Measurements from ENCODE around the gene SPG7.

Gene SPG7

DNA sequence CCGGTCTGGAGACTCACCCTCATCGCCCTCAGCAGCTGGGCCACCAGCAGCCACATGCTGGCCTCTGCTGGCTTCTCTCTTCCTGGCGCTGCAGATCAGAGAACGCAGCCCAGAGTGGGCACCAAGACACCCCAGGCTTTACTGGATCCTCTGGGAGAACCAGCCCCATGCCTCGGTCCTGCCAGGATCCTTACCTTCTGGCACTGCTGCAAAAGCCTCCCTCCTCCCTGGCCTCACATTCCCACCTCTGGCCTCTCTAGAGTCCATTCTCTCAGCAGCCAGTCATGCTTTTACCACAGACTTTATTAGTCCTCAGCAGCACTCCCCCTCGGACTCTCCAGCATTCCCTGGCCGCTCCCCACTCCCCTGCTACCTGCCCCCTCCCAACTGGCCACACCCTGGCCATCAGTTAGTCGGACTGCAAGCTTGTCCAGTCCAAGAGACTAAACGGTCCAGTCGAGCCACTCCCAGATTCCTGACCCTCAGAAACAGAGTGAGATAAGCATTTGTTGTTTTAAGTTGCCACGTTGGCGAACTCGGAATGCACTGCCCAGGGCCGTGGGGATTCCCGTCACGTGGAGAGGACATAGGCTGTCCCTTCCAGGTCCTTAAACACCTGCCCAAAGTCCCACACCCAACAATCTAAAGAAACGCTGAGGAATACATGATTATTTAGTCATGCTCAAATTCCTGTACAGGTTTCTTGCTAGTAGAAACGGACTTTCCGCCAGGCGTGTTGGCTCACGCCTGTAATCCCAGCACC is 5.9 kb upstream of the SPG7 start:
- POLR2A ChIA-PET, result interaction anchor here (0.6 kb wide), 1 partner anchor 220 kb away, joined by 4 read pairs; no protein-coding TSS in a partner anchor
- TF ChIP-seq, protein P1, sequence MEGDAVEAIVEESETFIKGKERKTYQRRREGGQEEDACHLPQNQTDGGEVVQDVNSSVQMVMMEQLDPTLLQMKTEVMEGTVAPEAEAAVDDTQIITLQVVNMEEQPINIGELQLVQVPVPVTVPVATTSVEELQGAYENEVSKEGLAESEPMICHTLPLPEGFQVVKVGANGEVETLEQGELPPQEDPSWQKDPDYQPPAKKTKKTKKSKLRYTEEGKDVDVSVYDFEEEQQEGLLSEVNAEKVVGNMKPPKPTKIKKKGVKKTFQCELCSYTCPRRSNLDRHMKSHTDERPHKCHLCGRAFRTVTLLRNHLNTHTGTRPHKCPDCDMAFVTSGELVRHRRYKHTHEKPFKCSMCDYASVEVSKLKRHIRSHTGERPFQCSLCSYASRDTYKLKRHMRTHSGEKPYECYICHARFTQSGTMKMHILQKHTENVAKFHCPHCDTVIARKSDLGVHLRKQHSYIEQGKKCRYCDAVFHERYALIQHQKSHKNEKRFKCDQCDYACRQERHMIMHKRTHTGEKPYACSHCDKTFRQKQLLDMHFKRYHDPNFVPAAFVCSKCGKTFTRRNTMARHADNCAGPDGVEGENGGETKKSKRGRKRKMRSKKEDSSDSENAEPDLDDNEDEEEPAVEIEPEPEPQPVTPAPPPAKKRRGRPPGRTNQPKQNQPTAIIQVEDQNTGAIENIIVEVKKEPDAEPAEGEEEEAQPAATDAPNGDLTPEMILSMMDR (IDR thresholded peaks at IDR 0.05; ENCODE audit: control extremely low read depth, extremely low read depth, low read depth, missing control alignments), result no peak
- DNase-seq (ENCODE audit: extremely low spot score), result no peak
- CTCF ChIA-PET, result no interaction called here

DNA sequence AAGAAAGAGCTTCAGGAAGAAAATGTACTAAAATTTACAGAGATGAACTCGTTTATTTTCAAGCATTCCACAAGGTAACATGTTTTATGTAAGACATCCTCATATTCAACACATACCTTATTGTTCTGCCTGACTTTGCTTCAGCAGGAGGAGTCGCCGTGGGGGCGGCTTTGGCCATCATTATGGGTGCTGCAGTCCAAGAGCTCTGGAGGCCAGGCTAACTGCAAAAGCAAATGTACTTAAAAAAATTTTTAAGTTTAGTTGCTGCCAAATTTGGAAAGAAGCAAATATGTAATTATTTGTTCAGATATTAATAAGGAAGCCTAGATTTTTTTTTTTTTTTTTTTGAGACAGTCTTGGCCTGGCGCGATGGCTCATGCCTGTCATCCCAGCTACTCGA is 4.1 kb upstream of the SPG7 start:
- TF ChIP-seq, protein P1 (IDR thresholded peaks at IDR 0.05; ENCODE audit: control extremely low read depth, extremely low read depth, low read depth, missing control alignments), result no peak
- ChIA-PET CTCF (no interaction called here), POLR2A (no interaction called here)

DNA sequence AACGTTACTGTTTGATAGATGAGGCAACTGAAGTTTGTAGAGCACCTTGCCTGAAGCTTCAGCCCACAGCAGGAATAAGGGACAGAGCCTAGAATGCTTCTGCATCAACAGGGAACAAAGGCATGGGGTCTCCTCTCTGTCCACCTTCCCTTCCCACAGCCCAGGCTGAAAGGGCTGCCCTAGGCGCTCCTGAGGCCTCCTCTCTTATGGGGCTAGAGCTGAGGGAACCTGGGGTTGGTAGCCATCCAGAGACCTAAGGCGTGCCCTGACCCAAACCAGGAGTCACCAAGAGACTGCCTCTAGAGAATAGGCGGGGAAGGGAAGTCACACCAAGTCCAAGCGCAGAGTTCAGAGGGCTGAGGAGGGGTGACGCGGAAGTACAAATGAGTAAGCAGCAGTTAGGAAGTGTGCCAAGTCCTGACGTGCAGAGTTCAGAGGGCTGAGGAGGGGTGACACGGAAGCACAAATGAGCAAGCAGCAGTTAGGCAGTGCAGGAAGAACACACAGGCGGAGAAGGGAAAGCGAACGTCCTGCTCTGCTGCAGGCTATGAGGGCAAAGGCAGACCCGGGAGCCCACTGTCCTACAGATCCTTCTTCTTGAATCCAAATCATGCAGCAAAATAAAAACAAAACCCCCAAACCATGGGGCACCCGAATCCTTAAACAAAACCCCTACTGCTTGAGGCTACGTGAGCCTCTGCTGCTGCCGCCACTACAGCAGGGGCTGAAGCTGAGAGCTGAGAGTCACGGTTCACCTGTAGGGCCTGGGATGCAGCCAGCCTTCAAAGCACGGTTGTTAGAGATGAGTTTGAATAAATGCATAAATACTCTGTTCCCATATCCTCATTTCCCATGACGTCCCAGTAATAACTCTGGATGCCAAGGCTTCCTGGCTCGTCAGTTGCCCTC is 2.7 kb upstream of the SPG7 start:
- ChIA-PET POLR2A (interaction anchor here (0.7 kb wide), 1 partner anchor 79 kb away, joined by 5 read pairs; no protein-coding TSS in a partner anchor), CTCF (no interaction called here)
- DNase-seq (ENCODE audit: extremely low spot score), result peak; percentile 81
- TF ChIP-seq, protein P1 (IDR thresholded peaks at IDR 0.05; ENCODE audit: control extremely low read depth, extremely low read depth, low read depth, missing control alignments), result no peak

More for the DNA sequence above, 4.1 kb upstream of the SPG7 start:
- no peak for DNase-seq (ENCODE audit: extremely low spot score)

DNA sequence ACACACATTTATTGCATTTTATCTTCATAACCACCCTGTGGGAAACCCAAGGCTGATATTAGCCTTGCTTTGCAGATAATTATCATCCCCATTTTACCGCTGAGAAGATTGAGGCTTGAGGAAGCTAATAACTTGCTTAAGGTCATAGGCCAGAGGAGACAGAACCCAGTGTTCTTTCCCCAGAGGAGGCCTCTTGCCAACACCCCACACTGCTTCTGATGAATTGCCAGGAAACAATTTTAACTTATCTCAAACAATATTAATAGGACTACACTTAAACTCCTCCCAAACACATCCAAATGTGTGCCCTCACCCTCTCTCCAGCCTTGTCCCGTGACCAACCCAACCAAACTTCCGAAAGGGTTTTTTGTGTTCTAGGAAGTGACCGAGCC is 2.1 kb upstream of the SPG7 start:
- TF ChIP-seq, protein P1 (IDR thresholded peaks at IDR 0.05; ENCODE audit: control extremely low read depth, extremely low read depth, low read depth, missing control alignments), result no peak
- CTCF ChIA-PET, result no interaction called here

DNA sequence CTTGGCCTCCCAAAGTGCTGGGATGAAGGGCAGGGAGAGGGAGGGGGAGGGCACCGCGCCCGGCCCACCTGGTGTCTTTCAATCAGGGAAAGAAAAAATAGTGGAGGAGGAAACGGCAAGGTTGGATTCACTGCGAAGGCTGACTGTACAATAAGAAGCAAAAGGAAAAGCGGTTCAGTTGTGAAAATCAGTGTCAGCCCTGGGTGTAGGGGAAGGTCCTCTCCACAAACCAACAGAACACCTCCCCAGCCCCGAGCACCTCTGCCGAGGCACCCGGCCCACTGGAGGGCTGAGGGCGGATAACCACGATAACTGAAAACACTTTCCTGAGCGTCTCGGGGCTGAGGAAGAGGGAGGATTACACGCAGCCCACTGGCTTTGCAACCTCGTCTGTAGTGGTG is 1.4 kb upstream of the SPG7 start:
- TF ChIP-seq, protein P1 (IDR thresholded peaks at IDR 0.05; ENCODE audit: control extremely low read depth, extremely low read depth, low read depth, missing control alignments), result no peak
- POLR2A ChIA-PET, result interaction anchor here (0.8 to 1.0 kb wide), 2 partner anchors 9 to 22 kb away, joined by 3 to 8 read pairs; no protein-coding TSS in a partner anchor
- CTCF ChIA-PET, result interaction anchor here (1.0 to 1.4 kb wide), 3 partner anchors 18 to 51 kb away, joined by 3 to 5 read pairs (median 4); no protein-coding TSS in a partner anchor
- DNase-seq (ENCODE audit: extremely low spot score), result no peak

More for the DNA sequence above, 2.1 kb upstream of the SPG7 start:
- DNase-seq (ENCODE audit: extremely low spot score), result no peak
- POLR2A ChIA-PET, result no interaction called here

DNA sequence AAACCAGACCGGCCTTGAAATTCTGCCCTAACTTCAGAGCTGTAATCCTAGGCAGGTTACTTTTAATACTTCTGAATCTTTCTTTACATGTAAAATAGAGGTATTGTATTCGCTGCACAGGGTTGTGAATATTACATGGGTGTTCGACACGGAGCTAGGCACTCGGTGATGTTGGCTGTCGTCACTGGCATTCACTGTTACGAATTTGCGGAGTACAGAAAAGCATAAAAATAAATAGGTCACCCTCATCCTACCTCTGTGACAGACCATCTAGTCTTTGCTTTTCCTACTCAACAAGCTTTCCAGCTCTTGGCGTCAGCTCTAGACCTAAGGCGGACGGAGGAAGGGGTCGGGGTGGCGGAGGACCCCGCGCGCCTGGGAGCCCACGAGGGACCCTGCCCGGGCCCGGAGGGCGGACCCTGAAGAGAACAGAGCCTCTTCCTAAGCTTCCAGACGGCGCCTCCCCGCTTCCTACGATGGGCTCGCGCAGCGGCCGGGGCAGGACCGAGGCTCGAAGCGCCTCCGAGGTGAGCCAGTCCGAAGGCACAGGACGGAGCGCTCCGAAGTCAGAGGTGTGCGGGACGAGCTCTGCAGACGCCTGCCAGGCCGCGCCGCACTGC is 879 bp upstream of the SPG7 start:
- POLR2A ChIA-PET, result interaction anchor here (0.5 to 1.0 kb wide), 3 partner anchors 9 to 43 kb away, joined by 3 to 8 read pairs (median 6); no protein-coding TSS in a partner anchor

More for the DNA sequence above, 879 bp upstream of the SPG7 start:
- no peak for DNase-seq (ENCODE audit: extremely low spot score)
- CTCF ChIA-PET, result interaction anchor here (0.9 to 1.9 kb wide), 5 partner anchors 18 to 90 kb away, joined by 3 to 5 read pairs (median 4); no protein-coding TSS in a partner anchor
- TF ChIP-seq, protein P1 (IDR thresholded peaks at IDR 0.05; ENCODE audit: control extremely low read depth, extremely low read depth, low read depth, missing control alignments), result no peak
